Hepatocyte (in vitro differentiated cells): ENCODE results near the gene SEMA5A.

Experiments used
- EZH2 ChIP-seq: fragments of 200-600 bp; sonication (generic); IDR thresholded peaks from 2 replicates; pipeline ENCODE4 v1.6.1; 2016; ENCODE audit warnings: antibody characterized with exemption, mild to moderate bottlenecking, borderline replicate concordance
- EZH2phosphoT487 ChIP-seq: fragments of 200-600 bp; sonication (generic); IDR thresholded peaks from one replicate; pipeline ENCODE4 v1.6.1; 2018; ENCODE audit warnings: antibody characterized with exemption, mild to moderate bottlenecking, low read depth, moderate library complexity; ENCODE audit not compliant: unreplicated experiment, severe bottlenecking
- TF ChIP-seq, protein P1 (sequence below): fragments of 200-600 bp; sonication (generic); IDR thresholded peaks from 2 replicates; pipeline ENCODE4 v1.5.1; 2016; ENCODE audit warnings: antibody characterized with exemption, mild to moderate bottlenecking; ENCODE audit not compliant: poor library complexity

DNA sequence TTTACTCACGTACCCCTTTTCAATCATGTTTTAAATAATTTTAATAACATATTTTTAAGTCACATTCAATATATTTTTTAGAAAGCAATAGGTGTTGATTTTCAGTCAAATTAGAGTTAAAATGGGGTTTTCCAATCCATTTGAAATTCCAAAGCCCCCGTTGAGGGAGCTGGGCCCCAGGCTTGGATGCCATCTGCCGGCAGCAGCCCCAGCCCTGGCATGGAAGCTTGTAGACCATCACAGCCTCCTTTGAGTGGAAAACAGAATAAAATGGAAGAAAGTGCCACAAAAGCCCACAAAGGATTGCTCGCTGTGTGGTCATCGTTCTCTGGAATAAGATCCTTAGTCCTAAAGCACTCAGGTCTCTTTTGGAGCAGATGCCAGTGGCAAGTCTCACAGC, 81.4 kb downstream of the SEMA5A start:
- TF ChIP-seq, protein P1, sequence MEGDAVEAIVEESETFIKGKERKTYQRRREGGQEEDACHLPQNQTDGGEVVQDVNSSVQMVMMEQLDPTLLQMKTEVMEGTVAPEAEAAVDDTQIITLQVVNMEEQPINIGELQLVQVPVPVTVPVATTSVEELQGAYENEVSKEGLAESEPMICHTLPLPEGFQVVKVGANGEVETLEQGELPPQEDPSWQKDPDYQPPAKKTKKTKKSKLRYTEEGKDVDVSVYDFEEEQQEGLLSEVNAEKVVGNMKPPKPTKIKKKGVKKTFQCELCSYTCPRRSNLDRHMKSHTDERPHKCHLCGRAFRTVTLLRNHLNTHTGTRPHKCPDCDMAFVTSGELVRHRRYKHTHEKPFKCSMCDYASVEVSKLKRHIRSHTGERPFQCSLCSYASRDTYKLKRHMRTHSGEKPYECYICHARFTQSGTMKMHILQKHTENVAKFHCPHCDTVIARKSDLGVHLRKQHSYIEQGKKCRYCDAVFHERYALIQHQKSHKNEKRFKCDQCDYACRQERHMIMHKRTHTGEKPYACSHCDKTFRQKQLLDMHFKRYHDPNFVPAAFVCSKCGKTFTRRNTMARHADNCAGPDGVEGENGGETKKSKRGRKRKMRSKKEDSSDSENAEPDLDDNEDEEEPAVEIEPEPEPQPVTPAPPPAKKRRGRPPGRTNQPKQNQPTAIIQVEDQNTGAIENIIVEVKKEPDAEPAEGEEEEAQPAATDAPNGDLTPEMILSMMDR, result no peak
- no peak for TF ChIP-seq EZH2
- TF ChIP-seq EZH2phosphoT487, result no peak
